GM18867 (cell line): ENCODE data around the gene KIF2C.
"Not testable (repeated sequence)": the region's sequence is repeated elsewhere in the genome, so short reads cannot be mapped to it uniquely, and the experiment has no call there.

Experiments
- ATAC-seq: cut with Tn5 transposase; IDR thresholded peaks from one replicate; pipeline ENCODE4 v1.9.1; 2021; ENCODE audit warnings: mild to moderate bottlenecking, moderate library complexity; ENCODE audit not compliant: unreplicated experiment

KIF2C gene

GRCh38 chr1:44718091-44718490 is 21.5 kb upstream of the KIF2C start:
- ATAC-seq: no peak

GRCh38 chr1:44719318-44719717 is 20.3 kb upstream of the KIF2C start:
- ATAC-seq: no peak

GRCh38 chr1:44720281-44720680 is 19.4 kb upstream of the KIF2C start:
- no peak for ATAC-seq

GRCh38 chr1:44721485-44722361 is 17.9 kb upstream of the KIF2C start:
- peak; percentile 70 for ATAC-seq

- ATAC-seq: no peak
These were observed 16.6 kb upstream of the KIF2C start for GRCh38 chr1:44723064-44723463.

- ATAC-seq: no peak
These were observed 15.9 kb upstream of the KIF2C start for GRCh38 chr1:44723496-44724295.

GRCh38 chr1:44724296-44724954 is 15.2 kb upstream of the KIF2C start:
- no peak for ATAC-seq

- ATAC-seq: no peak
These were observed 14.5 kb upstream of the KIF2C start for GRCh38 chr1:44724955-44725698.

GRCh38 chr1:44730741-44731512 is 8.7 kb upstream of the KIF2C start, which contains the start of gene RNU5D-1:
Gene RNU5D-1 (minus strand): TSS chr1:44731170.
- peak; percentile 68 for ATAC-seq

- no peak for ATAC-seq
These were observed 6.3 kb upstream of the KIF2C start for GRCh38 chr1:44733365-44733764.

GRCh38 chr1:44733784-44734183 is 5.9 kb upstream of the KIF2C start:
- no peak for ATAC-seq

- no peak for ATAC-seq
These were observed 3.6 kb upstream of the KIF2C start for GRCh38 chr1:44735992-44736391.

GRCh38 chr1:44738953-44739306 is 707 bp upstream of the KIF2C start:
- not testable (repeated sequence) for ATAC-seq

GRCh38 chr1:44740179-44740617 is 561 bp downstream of the KIF2C start:
- ATAC-seq: no peak

GRCh38 chr1:44743211-44743610 is 3.6 kb downstream of the KIF2C start:
- no peak for ATAC-seq

- ATAC-seq: no peak
These were observed 8.2 kb downstream of the KIF2C start for GRCh38 chr1:44747878-44748277.

GRCh38 chr1:44757420-44757819 is 17.8 kb downstream of the KIF2C start:
- no peak for ATAC-seq

GRCh38 chr1:44759077-44759476 is 19.4 kb downstream of the KIF2C start:
- ATAC-seq: no peak

GRCh38 chr1:44760876-44761275 is 21.2 kb downstream of the KIF2C start:
- no peak for ATAC-seq

GRCh38 chr1:44766421-44766820 is 26.8 kb downstream of the KIF2C start:
- not testable (repeated sequence) for ATAC-seq
